ENCODE results near the gene MTHFSD.
A peak's percentile ranks its signal among the peaks of the same experiment; 100 is the strongest.

MTHFSD gene

DNA sequence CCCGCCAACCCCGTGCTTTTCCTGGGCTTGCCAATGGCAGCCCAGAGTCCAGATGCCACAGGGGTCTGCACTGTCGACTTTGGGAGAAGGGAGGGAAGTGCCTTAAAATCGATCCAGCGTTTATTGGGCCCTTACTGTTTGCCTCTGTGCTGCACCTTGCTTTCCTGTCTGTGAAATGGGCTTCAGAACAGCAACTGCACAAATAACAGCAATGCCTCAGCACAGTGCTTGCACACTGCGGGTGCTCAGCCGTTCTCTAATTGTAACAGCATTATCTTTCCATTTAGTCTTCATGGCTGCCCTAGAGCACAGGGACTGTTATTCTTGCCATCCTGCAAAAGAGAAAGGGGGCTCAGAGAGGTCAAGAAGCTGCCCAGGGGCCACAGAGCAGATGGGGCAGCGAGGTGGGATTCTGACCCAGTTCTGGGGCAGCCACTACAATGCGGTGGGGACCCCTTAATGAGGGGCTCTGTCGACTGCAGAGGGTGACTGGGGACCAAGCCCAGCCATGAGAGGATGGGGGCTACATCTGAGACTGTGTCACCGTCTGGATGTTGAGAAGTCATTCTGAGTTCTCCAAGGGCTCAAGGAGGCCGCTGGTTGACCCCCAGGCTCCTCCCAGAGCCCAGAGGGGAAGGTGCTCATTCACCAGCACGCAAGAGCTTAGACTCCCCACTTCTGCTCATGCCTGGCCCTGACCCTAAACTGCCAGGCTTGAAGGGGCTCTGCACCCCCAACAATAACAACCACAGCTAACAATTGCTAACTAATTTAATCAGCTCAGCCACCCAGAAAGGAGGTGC is 54.1 kb downstream of the MTHFSD start:
- DNase-seq = no peak

DNA sequence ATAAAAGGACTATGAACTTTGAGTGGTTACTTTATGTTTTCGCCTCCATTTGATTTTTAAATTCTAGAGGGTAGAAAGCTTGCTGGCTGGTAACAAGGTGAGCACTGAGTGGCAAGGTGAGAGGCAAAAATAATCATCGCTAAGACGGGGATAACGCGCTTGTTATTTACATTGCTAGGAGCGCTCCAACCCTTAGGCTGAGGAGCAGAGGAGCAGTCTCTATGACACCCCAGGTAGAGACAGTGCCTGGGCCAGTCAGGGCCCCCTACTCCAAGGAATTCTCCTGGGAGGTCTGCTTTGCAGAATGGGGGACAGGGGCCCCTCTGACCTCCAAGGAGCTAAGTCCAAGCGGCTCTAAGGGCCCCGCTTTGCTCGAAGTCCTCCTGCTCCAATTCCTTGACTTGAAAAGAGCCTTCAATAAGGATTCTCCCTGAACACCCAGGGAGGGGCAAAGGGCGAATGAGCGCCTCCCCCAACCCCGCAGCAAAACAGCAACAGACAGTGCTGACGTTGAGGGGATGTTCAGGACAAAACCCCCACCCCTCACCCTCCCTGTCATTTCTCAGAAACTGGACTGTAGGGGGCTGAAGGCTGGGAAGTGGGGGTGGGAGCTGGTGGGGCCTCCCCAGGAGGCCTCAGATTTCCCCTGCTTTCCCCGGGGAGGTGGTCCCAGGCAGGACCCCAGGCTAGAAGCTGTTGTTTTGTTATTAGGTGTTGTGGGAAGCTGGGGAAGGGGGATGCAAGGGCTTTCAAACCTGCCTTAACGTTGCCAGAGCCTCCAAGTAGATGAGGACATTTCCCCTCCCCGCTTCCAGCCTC is 54.9 kb downstream of the MTHFSD start:
- no peak for DNase-seq

DNA sequence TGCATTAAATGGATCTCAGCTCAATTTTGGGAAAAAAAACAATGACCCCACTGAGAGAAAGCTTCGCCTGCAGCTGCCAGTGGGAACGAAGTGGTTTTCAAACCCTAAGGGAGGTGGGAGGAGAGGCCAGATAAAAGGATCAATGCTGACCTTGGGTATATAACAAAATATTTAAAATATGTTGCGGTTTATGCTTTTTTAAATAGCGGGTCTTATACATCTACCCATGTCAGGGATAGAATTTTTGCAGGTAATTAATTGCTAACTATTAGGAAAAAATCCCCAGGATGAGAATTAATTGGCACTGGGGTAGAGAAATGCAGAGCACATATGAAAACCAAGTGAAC is 55.6 kb downstream of the MTHFSD start:
- no peak for DNase-seq

DNA sequence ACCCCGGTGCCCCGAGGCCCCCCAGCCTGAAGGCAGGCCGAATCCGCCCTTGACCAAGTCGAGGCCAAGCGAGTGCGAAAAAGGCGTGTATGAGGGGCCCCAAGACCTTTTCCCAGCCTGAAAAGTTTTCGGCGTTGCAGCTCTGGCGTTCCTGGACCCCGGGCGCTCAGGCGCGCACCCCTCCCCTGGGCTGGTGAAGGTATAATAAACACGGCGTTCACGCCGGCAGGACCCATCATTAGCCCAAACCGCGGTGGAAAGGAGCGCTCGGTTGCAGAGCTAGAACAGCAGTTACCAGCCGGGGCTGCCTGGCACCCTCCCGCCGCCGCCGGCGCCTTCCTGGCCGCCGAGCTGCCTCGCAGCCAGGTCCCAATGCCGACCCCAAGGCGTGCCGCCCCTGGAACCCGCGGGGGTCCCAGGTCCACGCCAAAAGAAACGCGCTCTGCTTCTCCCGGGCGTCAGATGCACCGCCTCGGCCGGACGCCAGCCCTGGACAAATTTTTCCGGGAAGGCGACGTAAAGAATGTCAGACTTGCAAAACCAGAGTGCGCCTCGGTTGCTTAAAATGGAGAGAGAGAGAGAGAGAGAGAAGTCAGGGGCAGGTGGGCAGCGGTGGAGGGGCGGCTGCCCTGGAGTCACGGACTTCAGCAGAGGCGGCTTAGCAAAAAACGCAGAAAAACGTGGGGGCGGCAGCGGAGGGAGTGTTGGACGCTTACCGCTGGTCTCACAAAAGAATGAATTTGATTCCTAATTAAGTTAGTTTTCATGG is 56.2 kb downstream of the MTHFSD start:
- DNase-seq = no peak

DNA sequence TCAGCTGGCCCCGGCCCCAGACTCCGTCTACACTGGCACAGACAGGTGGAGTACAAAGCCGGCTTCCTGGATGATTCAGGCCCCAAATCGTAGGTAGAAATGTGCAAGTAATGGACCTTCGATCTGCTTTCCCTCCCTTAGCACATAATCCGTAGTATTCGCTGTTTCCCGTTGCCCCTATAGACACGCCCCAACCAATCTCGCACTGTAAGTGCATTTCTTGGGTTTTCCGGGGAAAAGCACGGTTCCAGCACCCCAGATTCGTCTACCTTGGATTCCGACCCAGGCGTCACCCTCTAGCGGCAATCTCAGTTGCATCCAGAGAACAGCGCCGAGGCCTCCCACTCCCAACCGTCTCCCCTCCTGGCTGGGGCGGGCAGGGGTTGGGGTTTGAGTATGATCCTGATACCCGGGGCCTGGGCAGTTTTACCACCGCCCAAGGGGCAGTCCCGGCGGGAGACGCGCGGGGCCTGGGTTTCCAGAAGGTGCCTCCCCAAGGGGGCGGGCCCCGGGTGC is 56.8 kb downstream of the MTHFSD start:
- DNase-seq = no peak

DNA sequence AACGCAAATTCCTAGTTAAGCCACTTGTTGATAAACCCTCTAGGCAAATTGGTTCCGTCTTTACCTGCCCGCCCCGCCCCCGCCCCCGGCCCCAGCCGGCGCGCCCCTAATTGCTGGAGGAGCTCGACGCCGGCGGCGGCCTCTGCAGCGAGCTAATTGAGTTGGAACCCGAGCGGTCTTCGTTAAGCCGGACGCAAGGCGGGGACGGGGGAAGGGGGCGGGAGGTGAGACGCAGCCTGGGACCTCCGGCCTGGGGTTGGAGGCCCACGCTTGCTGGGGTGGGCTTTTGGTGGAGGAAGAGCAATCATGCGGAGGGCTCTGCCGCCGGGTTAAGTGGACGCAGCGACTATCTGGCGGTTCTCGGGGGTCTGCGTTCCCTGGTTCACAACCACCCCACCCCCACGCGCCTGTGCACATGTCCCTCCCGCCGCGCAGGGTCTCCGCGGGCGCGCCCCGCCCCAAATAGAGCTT is 57.4 kb downstream of the MTHFSD start:
- DNase-seq = no peak

DNA sequence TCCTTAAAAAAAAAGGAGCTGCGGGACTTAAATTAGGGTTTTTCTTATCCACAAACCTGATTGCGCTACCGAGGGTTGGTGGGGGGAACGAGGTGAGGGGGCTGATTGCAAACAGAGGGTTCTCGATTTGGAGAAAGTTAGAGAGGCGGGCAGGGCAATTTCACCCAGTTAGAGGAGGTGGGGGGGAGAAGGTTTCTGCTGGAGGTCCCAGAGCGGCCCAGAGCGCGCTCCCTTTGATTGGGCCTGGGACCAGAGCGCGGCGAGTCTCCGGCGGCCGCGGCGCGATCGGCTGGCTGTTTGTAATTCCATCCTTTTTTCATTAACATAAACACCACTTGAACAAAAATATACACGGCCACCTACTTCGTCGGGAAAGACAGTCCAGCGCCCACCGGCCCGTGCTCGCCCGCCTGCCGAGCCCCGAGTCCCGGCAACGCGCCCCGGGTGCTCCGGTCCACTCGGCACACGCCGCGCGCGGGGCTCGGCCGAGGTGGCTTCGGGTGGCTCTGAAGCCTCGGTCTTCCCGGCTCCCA is 58.0 kb downstream of the MTHFSD start:
- no peak for DNase-seq

DNA sequence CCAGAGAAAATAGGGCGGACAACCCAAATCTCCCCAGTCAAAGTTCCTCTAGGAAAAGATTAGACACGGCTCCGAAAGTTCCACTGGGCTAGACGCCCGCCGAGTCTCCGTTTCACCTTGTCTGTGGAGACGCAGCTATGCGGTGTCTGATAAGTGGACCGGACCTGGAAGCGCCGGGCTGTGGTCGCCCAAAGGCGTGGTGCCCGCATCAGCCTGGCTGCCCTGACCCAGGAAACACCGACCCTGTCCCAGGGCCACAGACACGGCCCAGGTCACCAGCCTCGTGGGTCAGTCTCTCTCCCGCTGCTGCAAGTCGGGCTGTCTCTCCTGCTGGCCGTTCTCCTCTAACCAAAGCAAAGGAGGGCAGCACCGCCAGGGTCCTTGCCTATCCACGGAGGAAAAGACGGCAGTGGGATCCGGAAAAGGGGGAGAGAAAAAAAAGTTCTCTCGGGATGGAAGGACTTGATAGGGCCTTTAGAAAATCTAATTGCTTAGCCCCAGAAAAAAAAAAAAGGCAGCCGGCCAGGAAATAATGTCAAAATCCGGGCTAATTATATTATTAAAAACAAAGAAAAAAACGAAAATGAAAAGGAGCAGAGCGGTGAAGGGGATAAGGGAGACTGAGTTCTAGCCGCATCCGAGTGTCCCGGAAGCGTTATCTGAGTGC is 58.6 kb downstream of the MTHFSD start:
- no peak for DNase-seq

DNA sequence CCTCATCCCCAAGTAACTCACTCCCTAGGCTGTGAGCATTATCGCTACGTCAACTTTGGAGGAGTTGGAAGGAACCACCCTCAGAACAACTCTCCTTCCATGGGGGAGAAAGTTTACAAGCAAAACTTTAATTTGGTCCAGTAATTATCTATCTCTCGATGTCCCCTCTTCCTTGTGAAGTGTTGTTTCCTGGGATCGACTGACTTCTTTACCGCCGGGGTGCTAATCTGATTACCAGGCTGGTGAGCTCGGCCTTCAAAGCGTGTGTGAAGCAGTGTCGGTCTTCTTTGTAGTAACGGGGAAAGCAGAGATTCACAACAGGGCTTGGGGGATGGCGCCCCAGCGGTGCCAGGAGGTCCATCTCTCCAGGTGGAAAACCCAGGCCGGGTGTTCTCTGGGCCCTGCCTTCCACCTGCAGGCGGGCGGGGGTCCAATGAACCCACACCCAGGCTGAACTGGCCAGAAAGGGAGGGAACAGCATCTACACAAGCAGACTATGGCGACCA is 59.2 kb downstream of the MTHFSD start:
- no peak for DNase-seq

DNA sequence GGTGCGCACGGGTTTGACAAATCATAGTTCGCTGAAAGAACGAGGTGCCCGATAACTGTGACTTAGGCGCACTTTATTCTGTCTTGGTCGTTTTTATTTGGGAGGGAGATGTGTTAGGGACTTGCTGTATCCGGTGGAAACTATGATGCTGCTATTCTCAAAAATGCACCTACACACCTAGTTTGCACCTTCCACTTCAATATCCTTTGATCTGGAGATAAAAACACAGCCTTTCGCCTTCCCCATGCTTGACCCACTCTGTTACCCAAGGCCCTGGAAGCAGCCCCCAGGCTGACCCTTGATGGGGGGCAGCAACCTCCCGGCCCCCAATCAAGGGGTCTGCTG is 59.7 kb downstream of the MTHFSD start:
- DNase-seq = no peak

DNA sequence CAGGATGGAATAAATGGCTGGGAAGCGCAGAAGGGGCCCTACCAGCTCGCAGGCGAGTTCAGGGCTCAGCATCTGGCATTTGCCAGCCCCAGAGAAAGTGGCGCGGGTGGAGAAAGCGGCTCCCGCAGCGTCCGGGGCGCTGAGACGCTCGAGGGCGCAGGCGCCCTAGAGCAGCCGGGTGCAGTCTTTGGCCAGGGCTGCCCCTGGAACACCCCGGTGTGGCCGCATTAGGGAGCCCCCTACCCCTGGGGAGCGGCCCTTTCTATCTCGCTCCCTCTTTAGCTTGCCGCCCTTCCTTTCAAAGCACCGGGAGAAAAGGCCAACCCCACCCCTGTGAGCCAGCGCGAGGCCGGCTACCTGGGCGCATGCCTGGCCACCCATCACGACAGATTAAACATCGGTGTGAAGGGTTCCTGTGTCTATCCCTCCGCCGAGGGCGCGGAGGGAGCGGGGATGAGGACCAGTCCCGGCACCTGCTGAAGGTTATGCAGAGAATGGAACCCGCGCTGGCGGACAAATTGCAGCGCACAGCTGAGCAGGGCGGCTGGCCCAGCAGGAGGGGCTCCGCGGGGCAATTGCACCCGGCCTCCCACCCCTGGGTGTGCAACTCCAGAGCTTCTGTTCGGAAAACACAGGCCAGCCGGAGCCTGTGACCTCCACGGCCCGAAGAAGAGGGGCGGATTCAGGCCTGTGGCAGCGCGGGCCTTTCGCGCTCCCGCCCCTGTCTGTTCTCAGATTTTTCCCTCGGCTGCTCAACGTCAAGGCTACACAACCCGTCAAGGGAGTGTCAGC is 60.3 kb downstream of the MTHFSD start:
- DNase-seq = no peak

DNA sequence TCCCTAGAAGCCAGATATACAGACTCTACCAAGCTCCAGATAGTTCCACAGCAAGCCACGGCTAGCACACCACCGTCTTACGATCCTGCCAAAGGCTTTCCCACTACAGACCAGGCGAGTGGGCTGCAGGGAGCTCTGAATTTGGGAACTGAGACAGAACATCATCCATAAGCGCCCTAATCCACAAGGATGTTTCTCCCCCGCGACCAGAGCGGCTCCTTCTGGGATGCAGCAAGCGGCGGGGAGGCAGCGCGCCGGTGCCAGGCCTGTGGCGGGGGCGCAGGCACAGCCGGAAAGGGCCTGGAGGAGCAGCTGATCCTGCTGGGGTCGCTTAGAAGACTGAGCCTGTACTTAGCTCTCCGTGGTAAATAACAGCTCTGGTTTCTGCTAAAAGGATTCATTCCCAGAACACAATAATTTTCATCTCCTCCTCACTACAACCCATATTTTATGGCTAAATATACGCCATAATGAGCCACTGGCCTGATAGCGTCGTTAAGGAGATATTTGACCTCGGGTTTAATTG is 60.9 kb downstream of the MTHFSD start:
- no peak for DNase-seq

DNA sequence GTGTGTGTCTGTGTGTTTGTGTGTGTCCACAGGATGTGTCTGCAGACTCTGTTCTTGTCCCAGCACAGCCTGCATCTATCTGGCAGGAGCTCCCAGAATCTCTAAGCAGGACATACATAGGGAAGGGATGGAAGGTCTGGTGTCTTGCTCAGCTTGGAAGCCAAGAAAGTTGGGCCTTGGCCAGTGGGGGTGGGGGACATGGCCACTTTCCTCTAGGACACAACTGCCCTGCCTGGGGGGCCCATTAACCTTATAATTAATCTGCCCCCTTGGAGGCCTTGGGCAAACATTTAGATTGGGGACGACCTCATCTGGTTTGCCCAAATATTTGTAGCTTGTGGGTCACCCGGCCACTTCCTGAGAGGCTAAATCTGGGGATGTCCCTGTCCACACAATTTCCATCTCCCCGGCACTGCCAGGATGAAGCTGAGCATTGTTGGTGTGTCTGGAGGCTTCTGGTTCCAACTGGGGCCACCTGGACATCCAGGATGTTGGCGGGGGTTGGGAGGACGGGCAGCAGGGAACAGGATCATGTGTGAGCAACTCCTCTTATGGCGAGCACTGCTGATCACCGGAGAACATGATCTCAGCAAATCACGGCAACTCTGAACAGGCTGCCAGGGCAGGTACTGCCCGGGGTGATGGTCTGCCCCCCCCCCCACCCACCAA is 61.9 kb downstream of the MTHFSD start:
- DNase-seq = no peak

DNA sequence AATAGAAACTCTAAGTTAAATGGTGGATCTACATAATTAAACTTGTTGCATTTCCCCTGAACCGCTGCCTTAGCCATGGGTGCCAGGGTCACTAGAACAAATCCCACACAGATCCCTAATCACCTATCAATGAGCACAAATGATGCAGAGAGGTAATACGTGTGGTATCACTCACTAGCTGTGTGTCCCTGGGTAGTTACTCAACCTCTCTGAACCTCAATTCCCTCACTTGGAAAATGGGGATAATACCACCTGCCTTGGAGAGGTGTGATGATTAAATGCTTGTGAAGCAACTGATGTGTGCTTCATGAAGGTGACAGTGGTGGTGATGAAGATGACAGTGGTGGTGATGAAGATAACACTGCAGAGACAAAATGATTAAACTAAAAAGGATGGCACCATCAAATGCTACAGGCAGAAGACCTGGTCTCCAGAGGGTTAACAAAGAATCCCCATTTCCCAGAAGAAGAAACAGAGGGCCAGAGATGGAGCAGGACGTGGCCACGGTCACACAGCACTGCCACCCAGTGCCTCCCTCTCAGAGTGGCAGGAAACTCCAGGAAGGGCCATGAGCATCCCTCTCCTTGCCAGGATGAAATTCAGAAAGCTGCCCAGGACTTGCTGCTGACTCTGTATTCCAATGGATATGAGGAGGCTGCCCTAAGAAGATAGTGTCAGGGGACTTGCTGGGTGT is 62.6 kb downstream of the MTHFSD start:
- no peak for DNase-seq

DNA sequence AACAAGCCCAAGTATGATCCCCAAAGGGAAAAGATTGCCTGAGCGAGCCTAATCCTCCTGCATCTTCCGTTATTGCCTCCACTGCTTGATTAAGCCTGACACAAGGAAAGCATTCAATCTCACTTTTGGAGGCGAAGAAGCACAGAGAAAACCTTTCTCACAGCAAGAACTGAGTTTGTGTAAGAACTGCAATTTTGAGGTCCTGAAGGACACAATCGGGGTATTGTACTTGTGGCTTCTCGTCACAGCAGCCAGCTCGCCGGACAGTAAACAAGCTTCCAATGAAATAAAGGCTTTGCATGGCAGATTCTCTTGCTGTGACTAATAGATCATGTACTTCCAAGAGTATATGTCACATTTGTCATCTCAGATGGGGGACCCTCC is 63.4 kb downstream of the MTHFSD start:
- no peak for DNase-seq

DNA sequence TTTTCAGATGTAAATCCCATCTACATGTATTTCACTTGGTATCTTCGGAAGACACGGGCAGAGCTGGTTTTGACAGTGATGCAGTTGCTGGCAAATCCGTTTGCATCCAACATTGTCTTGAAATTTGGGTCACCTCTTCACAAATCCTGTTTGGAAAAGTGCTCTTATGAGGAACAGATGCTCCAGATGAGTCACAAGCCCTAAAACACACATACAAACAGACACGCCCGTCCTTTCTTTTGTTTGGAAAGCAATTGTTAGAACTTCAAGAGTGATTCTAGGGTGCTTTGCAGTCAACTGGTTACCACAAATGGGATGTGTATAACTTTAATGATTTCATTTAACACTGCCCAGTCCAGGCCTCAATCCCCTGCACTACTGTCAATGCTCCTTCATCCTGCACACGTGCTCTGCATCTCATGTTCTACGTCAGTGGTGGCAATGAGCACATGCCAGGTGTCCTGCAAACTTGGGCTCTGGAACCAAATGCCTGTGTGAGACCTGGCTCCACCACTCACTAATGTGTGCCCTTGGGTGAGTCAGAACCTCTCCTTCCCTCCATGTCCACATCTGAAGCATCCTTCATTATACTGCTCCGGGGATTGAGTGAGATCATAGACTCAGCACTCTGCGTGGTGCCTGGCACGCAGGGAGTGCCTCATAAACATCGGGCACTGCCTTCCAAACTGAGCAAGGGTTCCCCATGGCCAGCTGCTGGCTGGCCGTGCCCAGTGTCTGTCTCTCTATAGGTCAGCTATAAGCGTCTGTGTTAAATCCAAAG is 64.0 kb downstream of the MTHFSD start:
- no peak for DNase-seq

DNA sequence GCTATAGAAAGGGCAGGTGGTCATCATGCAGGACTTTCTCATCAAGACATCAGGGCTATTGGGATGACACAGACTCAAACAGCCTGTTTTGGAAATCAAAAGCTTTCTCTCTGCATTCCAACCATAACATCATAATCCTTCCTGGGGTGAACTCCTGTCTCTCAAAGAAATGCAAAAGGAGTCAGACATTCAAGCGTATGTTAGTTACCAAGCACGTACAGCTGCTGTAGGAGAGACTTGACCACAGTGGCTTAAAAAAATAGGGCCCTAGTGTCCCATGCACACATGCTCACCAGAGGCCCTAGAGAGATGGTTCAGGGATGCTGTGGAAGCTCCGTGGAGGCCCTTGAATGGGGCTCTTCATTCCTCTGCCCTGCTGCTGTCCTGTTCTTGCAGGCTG is 69.3 kb downstream of the MTHFSD start:
- no peak for DNase-seq

DNA sequence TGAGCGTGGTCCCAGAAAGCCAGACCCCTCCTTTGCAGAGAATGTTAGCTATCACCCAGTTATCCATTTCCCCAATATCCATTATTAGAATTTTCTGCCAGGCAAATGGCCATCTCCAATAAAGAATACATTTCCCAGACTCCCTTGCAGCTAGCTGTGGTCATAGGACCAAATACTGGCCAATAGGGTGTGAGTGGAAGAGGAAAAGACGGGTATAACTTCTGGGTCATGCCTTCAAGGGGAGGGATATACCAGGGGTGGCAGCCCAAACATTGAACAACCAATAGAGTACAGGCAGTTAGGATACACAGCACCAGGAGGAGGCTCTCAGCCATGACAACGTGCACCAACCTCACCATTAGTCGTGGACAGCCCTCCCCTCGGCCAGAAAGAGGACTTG is 70.8 kb downstream of the MTHFSD start:
- no peak for DNase-seq

DNA sequence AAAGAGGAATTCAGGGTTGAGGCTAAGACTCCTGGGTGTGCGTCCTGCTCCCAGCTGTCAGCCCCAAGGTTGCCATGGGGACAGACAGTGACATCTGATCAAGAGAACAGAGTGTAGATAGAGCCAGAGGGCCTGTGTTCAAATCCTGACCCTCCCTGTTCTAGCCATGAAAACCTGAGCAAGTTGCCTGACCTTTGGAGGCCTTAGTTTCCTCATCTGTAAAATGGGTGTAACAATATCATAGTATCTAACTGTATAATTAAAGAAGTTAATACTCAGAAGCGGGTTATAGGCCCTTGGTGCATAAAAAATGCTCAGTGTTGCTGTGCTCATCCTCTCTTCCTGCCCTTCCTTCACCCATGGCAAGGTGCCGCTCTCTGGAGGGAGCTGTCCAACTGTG is 73.4 kb downstream of the MTHFSD start:
- DNase-seq = peak in 1 of 2 experiments; percentile 13

Data from NCI-H524 (cell line).